HG02610 (cell line): Measurements from ENCODE around the gene SNX22.

Experiments used
- ATAC-seq: cut with Tn5 transposase; IDR thresholded peaks from one replicate; pipeline ENCODE4 v1.9.1; 2021; ENCODE audit warnings: mild to moderate bottlenecking, moderate library complexity; ENCODE audit not compliant: unreplicated experiment

Gene SNX22

GRCh38 chr15:64193971-64194370 is 42.4 kb downstream of the SNX22 start:
- no peak for ATAC-seq

GRCh38 chr15:64197425-64197824 is 45.9 kb downstream of the SNX22 start:
- ATAC-seq = no peak

- ATAC-seq = no peak
Measured at GRCh38 chr15:64205202-64205601, 53.7 kb downstream of the SNX22 start.
